ENCODE results near the gene UFSP1.
"Not testable (repeated sequence)": the region's sequence is repeated elsewhere in the genome, so short reads cannot be mapped to it uniquely, and the experiment has no call there.

Gene UFSP1

GRCh38 chr7:100879685-100880261 is 9.7 kb downstream of the UFSP1 start:
- DNase-seq: no peak

GRCh38 chr7:100878685-100879084 is 10.8 kb downstream of the UFSP1 start:
- no peak for DNase-seq

- DNase-seq: no peak
These were observed 11.5 kb downstream of the UFSP1 start for GRCh38 chr7:100878013-100878412.

GRCh38 chr7:100875356-100875751 is 14.2 kb downstream of the UFSP1 start:
- DNase-seq: no peak

GRCh38 chr7:100874577-100875355 is 14.7 kb downstream of the UFSP1 start, which contains the start of gene SRRT:
Gene SRRT (plus strand): TSS chr7:100875103. CDS start chr7:100875591, 488 bp downstream.
- peak; percentile 99 for DNase-seq

GRCh38 chr7:100874300-100874576 is 15.3 kb downstream of the UFSP1 start:
- DNase-seq: no peak

- DNase-seq: no peak
These were observed 15.8 kb downstream of the UFSP1 start for GRCh38 chr7:100873599-100874299.

GRCh38 chr7:100867776-100868485 is 21.6 kb downstream of the UFSP1 start:
- no peak for DNase-seq

- DNase-seq: peak; percentile 52
These were observed 22.3 kb downstream of the UFSP1 start, which contains the start of gene TRIP6 for GRCh38 chr7:100867040-100867775. Gene TRIP6 (plus strand): TSS chr7:100867387. CDS start chr7:100867498, 111 bp downstream.

- no peak for DNase-seq
These were observed 22.8 kb downstream of the UFSP1 start for GRCh38 chr7:100866729-100867039.

- peak; percentile 62 for DNase-seq
These were observed 23.4 kb downstream of the UFSP1 start for GRCh38 chr7:100865938-100866728.

GRCh38 chr7:100865372-100865911 is 24.1 kb downstream of the UFSP1 start:
- peak; percentile 52 for DNase-seq

- no peak for DNase-seq
These were observed 25.2 kb downstream of the UFSP1 start for GRCh38 chr7:100864263-100864845.

- no peak for DNase-seq
These were observed 26.0 kb downstream of the UFSP1 start for GRCh38 chr7:100863406-100863950.

GRCh38 chr7:100861616-100861985 is 27.9 kb downstream of the UFSP1 start:
- DNase-seq: no peak

GRCh38 chr7:100860702-100861615 is 28.6 kb downstream of the UFSP1 start:
- no peak for DNase-seq

- DNase-seq: no peak
These were observed 29.7 kb downstream of the UFSP1 start for GRCh38 chr7:100859856-100860255.

GRCh38 chr7:100856871-100857282 is 32.6 kb downstream of the UFSP1 start:
- no peak for DNase-seq

GRCh38 chr7:100855515-100855914 is 34.0 kb downstream of the UFSP1 start:
- no peak for DNase-seq

- not testable (repeated sequence) for DNase-seq
These were observed 34.6 kb downstream of the UFSP1 start for GRCh38 chr7:100854899-100855298.

Data from NCI-H2171 (cell line).